HPDE6-E6E7 (cell line): Measurements from ENCODE around the gene CCNY.
"Not testable (repeated sequence)": the region's sequence is repeated elsewhere in the genome, so short reads cannot be mapped to it uniquely, and the experiment has no call there.

ENCODE experiments used
- DNase-seq: peaks from one replicate; pipeline ENCODE4 v3.0.0; 2011; ENCODE audit warnings: missing footprints; ENCODE audit errors: extremely low spot score

The CCNY gene

DNA sequence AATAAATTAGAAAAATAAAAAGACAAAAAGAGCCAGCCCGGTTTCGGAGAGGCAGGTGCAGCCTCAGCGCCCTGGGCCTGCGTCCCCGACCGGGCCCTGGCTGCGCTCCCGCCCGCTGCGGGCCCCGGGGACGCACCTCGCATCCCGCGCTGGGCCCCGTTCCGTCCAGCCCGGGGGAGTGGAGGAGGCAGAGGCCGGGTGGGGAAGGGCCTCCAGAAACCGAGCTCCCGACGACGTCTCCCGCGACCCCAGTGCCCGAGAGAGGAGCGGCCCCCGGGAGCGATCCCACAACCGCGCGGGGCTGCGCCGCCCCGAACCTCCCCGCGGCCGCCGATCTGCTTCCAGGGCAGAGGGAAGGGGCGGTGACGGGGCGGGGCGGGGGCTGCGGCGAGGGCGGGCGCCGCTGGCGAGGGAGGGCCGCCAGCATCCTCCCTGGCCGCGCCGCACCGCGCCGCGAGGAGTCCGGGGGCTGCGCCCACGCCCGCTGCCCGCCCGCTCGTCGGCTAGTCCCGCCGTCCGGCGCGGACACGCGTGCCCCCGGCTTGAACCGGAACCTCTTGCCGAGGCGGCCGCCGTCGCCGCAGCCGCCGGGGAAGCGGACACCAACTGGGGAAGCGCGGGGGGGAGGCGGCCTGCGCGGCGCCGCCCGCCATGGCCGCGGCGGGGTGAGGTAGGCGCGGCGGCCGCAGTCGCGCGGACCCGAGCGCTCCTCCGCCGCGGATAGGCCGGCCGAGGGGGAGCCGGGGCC lies at the start of gene CCNY:
Gene CCNY, plus strand, starts transcription at position 426 of the 748 bp plus-strand sequence. CDS start 545 bp downstream, outside the sequence.
- no peak for DNase-seq

GRCh38 chr10:35289198-35289597 lies 47.1 kb upstream of the CCNY start:
- DNase-seq: no peak

- DNase-seq: no peak
These were observed 41.8 kb upstream of the CCNY start for GRCh38 chr10:35294506-35294905.

GRCh38 chr10:35299016-35299415 lies 37.3 kb upstream of the CCNY start:
- DNase-seq: no peak

GRCh38 chr10:35300063-35300699 lies 36.1 kb upstream of the CCNY start:
- peak; percentile 8 for DNase-seq

DNA sequence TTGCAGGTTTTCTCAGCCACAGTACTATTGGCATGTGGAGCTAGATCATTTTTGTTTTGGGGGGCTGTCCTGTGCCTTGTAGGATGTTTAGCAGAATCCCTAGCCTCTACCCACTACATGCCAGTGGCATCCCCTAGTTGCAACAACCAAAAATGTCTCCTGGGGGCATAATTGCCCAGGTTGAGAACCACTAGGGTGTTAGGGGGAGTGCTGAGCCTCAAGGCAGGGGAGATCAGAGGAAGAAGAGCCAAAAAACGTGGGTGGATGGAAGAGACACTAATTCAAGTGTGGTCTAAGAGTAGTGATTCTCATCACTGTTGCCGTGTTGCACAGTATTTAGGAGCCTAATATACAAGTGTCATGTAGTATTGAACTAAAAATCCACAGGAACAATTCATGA lies 31.7 kb upstream of the CCNY start:
- no peak for DNase-seq

DNA sequence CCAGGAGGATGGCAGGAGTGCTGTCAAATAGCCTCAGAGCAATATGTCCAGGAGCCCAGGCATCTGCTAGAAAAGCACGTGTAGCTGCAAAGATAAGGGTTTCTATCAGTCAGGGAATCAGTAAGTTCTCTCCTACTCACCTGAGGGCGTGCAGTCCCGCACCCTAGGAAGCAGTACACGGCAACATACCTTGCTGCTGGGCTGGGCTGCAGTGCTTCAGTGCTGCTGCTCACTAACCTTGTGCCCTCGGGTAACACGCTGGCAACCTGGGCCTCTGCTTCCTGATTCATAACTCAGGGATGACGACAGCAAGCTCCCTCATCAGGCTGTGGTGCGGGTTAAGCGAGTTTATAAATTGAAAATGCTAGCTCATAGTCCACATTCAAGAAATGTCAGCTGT lies 29.5 kb upstream of the CCNY start:
- DNase-seq: peak; percentile 51

DNA sequence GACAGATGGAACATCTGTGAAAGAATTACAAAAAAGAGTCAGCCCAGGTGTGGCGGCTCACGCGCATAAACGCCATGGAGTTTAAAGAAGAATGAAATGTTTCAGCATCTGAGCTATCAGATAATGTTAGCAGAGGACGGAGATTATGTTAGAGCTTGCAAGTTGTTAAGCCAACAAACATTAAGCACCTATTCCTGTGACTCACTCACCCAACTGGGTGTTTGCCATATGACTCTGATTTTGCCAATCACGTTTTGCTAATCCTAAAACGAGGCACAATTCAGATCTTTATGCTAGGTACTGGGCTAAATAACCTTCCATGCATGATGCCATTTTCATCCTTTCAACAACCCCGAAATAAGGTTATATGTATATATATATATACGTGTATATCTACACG lies 29.0 kb upstream of the CCNY start:
- DNase-seq: peak; percentile 9

- no peak for DNase-seq
These were observed 27.5 kb upstream of the CCNY start for GRCh38 chr10:35308809-35309208.

GRCh38 chr10:35314142-35314541 lies 22.2 kb upstream of the CCNY start:
- DNase-seq: not testable (repeated sequence)

- not testable (repeated sequence) for DNase-seq
These were observed 21.1 kb upstream of the CCNY start for GRCh38 chr10:35315235-35315634.

- no peak for DNase-seq
These were observed 19.9 kb upstream of the CCNY start for GRCh38 chr10:35316218-35316967.

DNA sequence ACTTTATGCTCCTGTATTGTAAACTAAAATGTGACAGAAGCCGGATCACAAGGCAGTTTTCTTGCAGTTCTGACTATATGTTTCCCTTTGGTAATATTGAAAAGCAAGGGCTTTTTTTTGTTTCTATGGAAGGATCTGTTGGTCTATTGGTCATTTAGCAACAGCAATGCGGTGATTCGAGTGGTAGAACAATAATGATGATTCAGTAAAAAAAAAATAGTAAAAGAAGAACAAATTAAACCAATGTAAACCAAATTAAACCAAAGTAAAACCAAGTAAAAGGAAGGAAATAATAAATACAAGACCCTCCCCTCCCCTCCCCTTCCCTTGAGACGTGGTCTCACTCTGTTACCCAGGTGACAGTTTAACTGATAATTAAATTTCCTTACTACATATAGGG lies 17.8 kb upstream of the CCNY start:
- DNase-seq: no peak

- DNase-seq: no peak
These were observed 16.0 kb upstream of the CCNY start for GRCh38 chr10:35320341-35320740.

DNA sequence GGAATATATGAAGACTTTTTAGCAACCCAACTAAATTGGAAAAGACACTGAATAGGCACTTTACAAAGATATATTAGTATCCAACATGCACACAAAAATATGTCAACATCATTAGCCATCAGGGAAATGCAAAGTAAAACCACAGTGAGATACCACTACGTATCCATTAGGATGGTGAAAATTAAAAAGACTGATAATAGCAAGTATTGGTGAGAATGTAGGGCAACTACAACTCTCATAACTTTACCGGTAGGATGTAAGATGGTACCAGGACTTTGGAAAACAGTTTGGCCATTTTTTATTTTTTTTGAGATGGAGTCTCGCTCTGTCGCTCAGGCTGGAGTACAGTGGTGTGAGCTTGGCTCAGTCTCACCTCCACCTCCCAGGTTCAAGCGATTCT lies 13.7 kb upstream of the CCNY start:
- DNase-seq: no peak

DNA sequence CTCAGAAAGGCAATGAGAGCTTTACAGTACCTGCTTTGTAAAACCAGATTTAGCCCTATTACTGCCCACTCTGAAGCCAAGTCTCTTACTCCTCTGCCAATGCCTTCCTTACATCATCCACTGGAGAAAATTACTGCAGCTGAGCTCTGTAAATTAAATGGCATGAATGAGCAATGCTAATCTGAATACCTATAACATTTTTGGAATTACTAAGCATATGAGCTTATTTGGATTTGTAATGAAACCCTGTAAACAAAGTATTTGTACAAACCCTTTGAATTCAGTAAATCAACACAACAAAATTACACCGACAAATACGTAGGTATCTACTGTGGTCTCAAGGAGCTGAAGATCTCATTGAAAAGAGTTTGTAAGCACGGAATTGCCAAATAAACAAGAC lies 12.1 kb upstream of the CCNY start:
- DNase-seq: no peak

GRCh38 chr10:35326466-35327235 lies 9.7 kb upstream of the CCNY start:
- no peak for DNase-seq

DNA sequence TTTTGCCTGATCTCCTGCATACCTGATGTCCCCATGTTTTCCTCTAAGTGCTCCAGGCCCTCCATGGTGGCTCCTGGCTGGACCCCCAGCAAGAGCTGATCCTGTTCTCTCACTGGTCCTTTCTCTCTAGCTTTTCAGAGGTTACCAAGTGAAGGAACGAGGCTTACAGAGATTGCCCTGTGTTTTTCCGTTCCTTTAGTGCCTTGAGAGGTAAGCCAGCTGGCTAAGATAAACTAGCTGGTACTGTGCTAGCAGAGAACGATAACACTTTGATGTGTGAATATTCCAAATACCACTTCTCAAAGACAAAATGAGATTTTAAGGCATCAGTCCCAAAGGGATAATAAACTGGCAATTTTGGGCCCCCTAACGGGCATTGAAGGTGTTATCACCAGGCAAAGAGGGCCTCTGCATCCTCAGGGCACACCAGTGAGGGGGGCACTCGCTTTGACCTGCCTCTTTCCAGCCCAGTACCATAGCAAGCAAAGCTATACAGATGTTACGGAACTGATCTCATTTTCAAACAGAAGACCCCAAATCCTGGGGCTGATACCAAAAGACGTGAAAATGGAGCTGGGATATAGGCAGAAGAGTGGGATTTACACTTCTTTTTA lies 8.4 kb upstream of the CCNY start:
- DNase-seq: no peak

GRCh38 chr10:35328404-35329037 lies 7.8 kb upstream of the CCNY start:
- DNase-seq: no peak

GRCh38 chr10:35329520-35329919 lies 6.8 kb upstream of the CCNY start:
- no peak for DNase-seq
